HG02571 (cell line): ENCODE data around the gene TXNL4A.

ENCODE experiments used
- ATAC-seq: cut with Tn5 transposase; IDR thresholded peaks from one replicate; pipeline ENCODE4 v1.9.1; 2021; ENCODE audit warnings: mild to moderate bottlenecking, moderate library complexity; ENCODE audit not compliant: unreplicated experiment

The TXNL4A gene

GRCh38 chr18:79936641-79937040, 51.7 kb downstream of the TXNL4A start:
- ATAC-seq: no peak

- ATAC-seq: no peak
Measured at GRCh38 chr18:79935925-79936324, 52.4 kb downstream of the TXNL4A start.

- ATAC-seq: no peak
Measured at GRCh38 chr18:79935499-79935898, 52.9 kb downstream of the TXNL4A start.

- ATAC-seq: no peak
Measured at GRCh38 chr18:79935098-79935480, 53.3 kb downstream of the TXNL4A start.

GRCh38 chr18:79934311-79935097, 53.9 kb downstream of the TXNL4A start:
- ATAC-seq: no peak

GRCh38 chr18:79933765-79934164, 54.6 kb downstream of the TXNL4A start:
- no peak for ATAC-seq

GRCh38 chr18:79932907-79933306, 55.5 kb downstream of the TXNL4A start:
- no peak for ATAC-seq

GRCh38 chr18:79931475-79931874, 56.9 kb downstream of the TXNL4A start:
- ATAC-seq: no peak

GRCh38 chr18:79930020-79930642, 58.2 kb downstream of the TXNL4A start:
- ATAC-seq: no peak

- no peak for ATAC-seq
Measured at GRCh38 chr18:79928563-79928960, 59.8 kb downstream of the TXNL4A start.

- no peak for ATAC-seq
Measured at GRCh38 chr18:79927607-79928562, 60.5 kb downstream of the TXNL4A start.

GRCh38 chr18:79926715-79927606, 61.4 kb downstream of the TXNL4A start:
- ATAC-seq: no peak

- no peak for ATAC-seq
Measured at GRCh38 chr18:79926306-79926705, 62.1 kb downstream of the TXNL4A start.

GRCh38 chr18:79924814-79925731, 63.3 kb downstream of the TXNL4A start:
- ATAC-seq: no peak

GRCh38 chr18:79923896-79924585, 64.3 kb downstream of the TXNL4A start:
- ATAC-seq: no peak

- no peak for ATAC-seq
Measured at GRCh38 chr18:79922971-79923411, 65.4 kb downstream of the TXNL4A start.

- ATAC-seq: no peak
Measured at GRCh38 chr18:79921984-79922965, 66.1 kb downstream of the TXNL4A start.
